Measurements from ENCODE around the gene CXCL5. TPM values are rescaled to one million over a fixed set of nuclear protein-coding genes. Genes with fewer than 3 reads are reported as not detected.

Gene CXCL5
- total and polyA plus RNA-seq, 2 of the 4 experiments (the other 2 are of a cell fraction) = 0.14 TPM; not detected in 1

DNA sequence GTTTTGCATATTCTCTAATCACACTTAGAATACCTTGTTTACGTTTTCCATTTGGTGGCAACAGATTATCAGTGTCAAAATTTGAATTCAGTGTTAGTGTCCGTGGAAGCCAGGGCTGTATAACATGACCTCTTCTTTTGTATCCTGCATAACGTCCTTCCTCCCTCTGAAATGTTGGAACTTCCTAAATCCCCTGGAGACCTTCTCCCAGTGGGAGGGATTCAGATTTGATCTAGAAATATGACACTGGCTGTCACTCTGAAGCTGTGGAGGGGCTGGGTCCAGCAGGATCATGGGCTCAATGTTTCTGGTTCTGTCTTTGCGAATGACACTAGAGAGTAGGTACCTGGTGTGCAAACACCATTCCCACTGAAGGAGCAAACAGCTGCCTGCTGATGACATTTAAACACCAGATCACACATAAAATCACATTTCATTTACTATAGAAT lies 40.9 kb upstream of the CXCL5 start:
- peaks cover 2% of the 10 kb centered on the region; the same call in 1 of the 2 replicates for H3K4me1 ChIP-seq (ENCODE audit: control insufficient read depth, insufficient read depth, low read length)
- H3K79me1 ChIP-seq (ENCODE audit: low read depth in 1 of 2, low read length in 2 of 2) = no peaks in the 10 kb centered on the region; a peak in 1 of 4 replicates
- no peaks in the 10 kb centered on the region for H3K27me3 ChIP-seq (ENCODE audit: control insufficient read depth, insufficient read depth, low read length)
- no peak overlapping the region for H2BK5ac ChIP-seq (ENCODE audit: low read depth, low read length, poor library complexity, severe bottlenecking)
- H3K23ac ChIP-seq (ENCODE audit: low read depth, low read length) = peak overlapping the region; percentile 90; the same call in 1 of the 2 replicates
- no CpG with 5 or more reads among the region's 4 CpGs for WGBS, 2 experiments (ENCODE audit: extremely low coverage in 2 of 2, insufficient read length in 1 of 2)
- H2AK9ac ChIP-seq (replicated peaks; ENCODE audit: low read depth, low read length, poor library complexity) = no peak overlapping the region
- peak overlapping the region; percentile 6 to 87; a peak in 2 of 4 replicates for H4K8ac ChIP-seq (ENCODE audit: low read depth in 2 of 2, low read length in 2 of 2)
- peak overlapping the region; percentile 81; the same call in 1 of the 2 replicates for H3K9ac ChIP-seq (ENCODE audit: low read depth, low read length)
- intact Hi-C loops (cut with micrococcal nuclease) (loop anchor here (2.0 to 10.0 kb wide), 6 partner anchors 63 to 465 kb away; partner anchors contain the start of gene CXCL1), in situ Hi-C loops (cut with MboI; ENCODE audit: low sequenced_read_pairs) (loop anchor here (10.0 kb wide), 1 partner anchor 375 kb away; no protein-coding TSS in a partner anchor), dilution Hi-C loops (cut with HindIII; ENCODE audit: low sequenced_read_pairs, unreplicated experiment) (no loop called here)
- H2AK5ac ChIP-seq (ENCODE audit: low read depth, low read length) = peak overlapping the region; percentile 12; the same call in 1 of the 2 replicates
- H3K9me3 ChIP-seq (ENCODE audit: control insufficient read depth, insufficient read depth, low read length) = no peaks in the 10 kb centered on the region
- H3K9me1 ChIP-seq (ENCODE audit: insufficient read depth, low read length) = no peaks in the 10 kb centered on the region
- peak overlapping the region; percentile 38; the same call in 1 of the 3 replicates for H2BK15ac ChIP-seq (ENCODE audit: low read depth, low read length)
- 0 out of 2 replicates have a peak overlapping the region, but pooled peaks have one; percentile 60 for H3K56ac ChIP-seq (ENCODE audit: extremely low read depth, insufficient read depth, low read length)
- no peak overlapping the region for H3K27ac ChIP-seq (ENCODE audit: insufficient read depth, low read length)
- no peak for ATAC-seq (ENCODE audit: low read depth)
- H3K4me2 ChIP-seq (ENCODE audit: low read depth, low read length) = peak overlapping the region; percentile 91
- H2BK120ac ChIP-seq (ENCODE audit: low read depth, low read length) = peak overlapping the region; percentile 92
- H2AFZ ChIP-seq (replicated peaks; ENCODE audit: low read length, poor library complexity) = peak overlapping the region; percentile 96
- DNase-seq = no peak
- H3K4me3 ChIP-seq (ENCODE audit: insufficient read depth, low read depth, low read length) = peak overlapping the region; percentile 84
- ChIA-PET CTCF (interaction anchor here (0.9 to 1.0 kb wide), 4 partner anchors 22 to 453 kb away, joined by 3 to 4 read pairs (median 3); no protein-coding TSS in a partner anchor), POLR2A (ENCODE audit: unreplicated experiment) (no interaction called here)
- peak overlapping the region; percentile 50 for H3K14ac ChIP-seq (replicated peaks; ENCODE audit: low read depth, low read length)
- H4K91ac ChIP-seq (ENCODE audit: insufficient read depth, low read depth, low read length) = no peak overlapping the region
- no peaks in the 10 kb centered on the region for H3K36me3 ChIP-seq (ENCODE audit: control insufficient read depth, insufficient read depth, low read length)
- no TSS peak for BruUV-seq (replicated peaks)
- H3K18ac ChIP-seq (ENCODE audit: low read depth, low read length) = peak overlapping the region; percentile 59; the same call in 1 of the 2 replicates
- H2BK20ac ChIP-seq (ENCODE audit: low read depth, low read length) = peak overlapping the region; percentile 16
- H4K20me1 ChIP-seq (ENCODE audit: insufficient read depth, low read length) = no peaks in the 10 kb centered on the region
- peak overlapping the region; percentile 72; the same call in 1 of the 2 replicates for H4K5ac ChIP-seq (ENCODE audit: low read depth, low read length)
- H3K4ac ChIP-seq (ENCODE audit: low read depth, low read length) = peak overlapping the region; percentile 27
- TF ChIP-seq POLR2A (IDR thresholded peaks at IDR 0.05; ENCODE audit: low read depth, low read length) (no peak), RFX5 (IDR thresholded peaks at IDR 0.05; ENCODE audit: low read depth, low read length) (no peak), BHLHE40 (IDR thresholded peaks at IDR 0.05; ENCODE audit: low read depth, low read length) (no peak), MAFK (IDR thresholded peaks at IDR 0.05; ENCODE audit: low read depth, low read length) (no peak), MAZ (IDR thresholded peaks at IDR 0.05; ENCODE audit: borderline replicate concordance, low read depth, low read length) (no peak), CHD1 (IDR thresholded peaks at IDR 0.05; ENCODE audit: low read depth, low read length) (no peak), NFE2L2 (IDR thresholded peaks at IDR 0.05; ENCODE audit: low read depth, low read length) (no peak), RCOR1 (IDR thresholded peaks at IDR 0.05; ENCODE audit: insufficient replicate concordance, low read length) (no peak), CEBPB (IDR thresholded peaks at IDR 0.05; ENCODE audit: low read depth, low read length) (no peak), FOS (IDR thresholded peaks at IDR 0.05; ENCODE audit: low read depth, low read length) (no peak), RAD21 (IDR thresholded peaks at IDR 0.05; ENCODE audit: low read length) (no peak), MXI1 (IDR thresholded peaks at IDR 0.05; ENCODE audit: borderline replicate concordance, low read depth, low read length) (no peak)
- TF ChIP-seq, protein P1, sequence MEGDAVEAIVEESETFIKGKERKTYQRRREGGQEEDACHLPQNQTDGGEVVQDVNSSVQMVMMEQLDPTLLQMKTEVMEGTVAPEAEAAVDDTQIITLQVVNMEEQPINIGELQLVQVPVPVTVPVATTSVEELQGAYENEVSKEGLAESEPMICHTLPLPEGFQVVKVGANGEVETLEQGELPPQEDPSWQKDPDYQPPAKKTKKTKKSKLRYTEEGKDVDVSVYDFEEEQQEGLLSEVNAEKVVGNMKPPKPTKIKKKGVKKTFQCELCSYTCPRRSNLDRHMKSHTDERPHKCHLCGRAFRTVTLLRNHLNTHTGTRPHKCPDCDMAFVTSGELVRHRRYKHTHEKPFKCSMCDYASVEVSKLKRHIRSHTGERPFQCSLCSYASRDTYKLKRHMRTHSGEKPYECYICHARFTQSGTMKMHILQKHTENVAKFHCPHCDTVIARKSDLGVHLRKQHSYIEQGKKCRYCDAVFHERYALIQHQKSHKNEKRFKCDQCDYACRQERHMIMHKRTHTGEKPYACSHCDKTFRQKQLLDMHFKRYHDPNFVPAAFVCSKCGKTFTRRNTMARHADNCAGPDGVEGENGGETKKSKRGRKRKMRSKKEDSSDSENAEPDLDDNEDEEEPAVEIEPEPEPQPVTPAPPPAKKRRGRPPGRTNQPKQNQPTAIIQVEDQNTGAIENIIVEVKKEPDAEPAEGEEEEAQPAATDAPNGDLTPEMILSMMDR (conservative IDR thresholded peaks at IDR 0.05; ENCODE audit: low read depth, low read length) = no peak
- TF ChIP-seq, protein P2, sequence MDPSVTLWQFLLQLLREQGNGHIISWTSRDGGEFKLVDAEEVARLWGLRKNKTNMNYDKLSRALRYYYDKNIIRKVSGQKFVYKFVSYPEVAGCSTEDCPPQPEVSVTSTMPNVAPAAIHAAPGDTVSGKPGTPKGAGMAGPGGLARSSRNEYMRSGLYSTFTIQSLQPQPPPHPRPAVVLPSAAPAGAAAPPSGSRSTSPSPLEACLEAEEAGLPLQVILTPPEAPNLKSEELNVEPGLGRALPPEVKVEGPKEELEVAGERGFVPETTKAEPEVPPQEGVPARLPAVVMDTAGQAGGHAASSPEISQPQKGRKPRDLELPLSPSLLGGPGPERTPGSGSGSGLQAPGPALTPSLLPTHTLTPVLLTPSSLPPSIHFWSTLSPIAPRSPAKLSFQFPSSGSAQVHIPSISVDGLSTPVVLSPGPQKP (IDR thresholded peaks at IDR 0.05; ENCODE audit: borderline replicate concordance, low read depth, low read length) = no peak
- TF ChIP-seq, protein P3, sequence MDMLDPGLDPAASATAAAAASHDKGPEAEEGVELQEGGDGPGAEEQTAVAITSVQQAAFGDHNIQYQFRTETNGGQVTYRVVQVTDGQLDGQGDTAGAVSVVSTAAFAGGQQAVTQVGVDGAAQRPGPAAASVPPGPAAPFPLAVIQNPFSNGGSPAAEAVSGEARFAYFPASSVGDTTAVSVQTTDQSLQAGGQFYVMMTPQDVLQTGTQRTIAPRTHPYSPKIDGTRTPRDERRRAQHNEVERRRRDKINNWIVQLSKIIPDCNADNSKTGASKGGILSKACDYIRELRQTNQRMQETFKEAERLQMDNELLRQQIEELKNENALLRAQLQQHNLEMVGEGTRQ (IDR thresholded peaks at IDR 0.05; ENCODE audit: low read depth, low read length) = no peak
